Endothelial cell of umbilical vein (primary cell): ENCODE measurements around the gene FAM181A. TPM values are rescaled to one million over a fixed set of nuclear protein-coding genes. Genes with fewer than 3 reads are reported as not detected.

ENCODE experiments used
- BruUV-seq: library from RNA; stranded (reverse); fragments of 400-500 nt; replicated peaks from 2 replicates; lab custom pipeline; 2021; lab: Mats Ljungman, UMichigan
- CTCF ChIA-PET: fragments of 300-600, 350-600 bp; sonication (Branson Sonifier 250); formaldehyde crosslinking; loops from one replicate; lab custom pipeline; 2021; ENCODE audit warnings: antibody characterized with exemption, inconsistent platforms; lab: Charles Lee
- POLR2A ChIA-PET: fragments of 300-600, 350-600 bp; sonication (Branson Sonifier 250); formaldehyde crosslinking; loops from one replicate; lab custom pipeline; 2021; ENCODE audit warnings: antibody characterized with exemption, inconsistent platforms; lab: Charles Lee
- DNase-seq: peaks from one replicate; pipeline ENCODE4 v3.0.0-alpha.2; 2011; ENCODE audit warnings: low read depth, low spot score
- FAIRE-seq: peaks from 2 replicates; lab custom pipeline; 2011; peaks lifted over from hg19 to GRCh38; lab: Jason Lieb, UNC
- H2AFZ ChIP-seq: 2 replicates; pipeline ENCODE4 v1.6.0; 2012; ENCODE audit warnings: low read depth, low read length, control low read depth, inconsistent platforms
- H3K27ac ChIP-seq: 2 replicates; pipeline ENCODE4 v1.5.1; 2011; ENCODE audit warnings: low read depth, mild to moderate bottlenecking, control low read depth, low read length, moderate library complexity; ENCODE audit not compliant: insufficient read depth
- H3K27me3 ChIP-seq, 2 experiments: 2 replicates each; pipeline versions ENCODE4 v1.6.0 to v1.6.1; 2011; ENCODE audit warnings: low read length in 2 of 2, mixed read lengths in 1 of 2; ENCODE audit not compliant: control insufficient read depth in 2 of 2, insufficient read depth in 2 of 2
- H3K36me3 ChIP-seq, 2 experiments: 2 replicates in 1 of 2; 3 replicates in 1 of 2; pipeline ENCODE4 v1.5.1; 2011; ENCODE audit warnings: low read length in 2 of 2, mild to moderate bottlenecking in 1 of 2, moderate library complexity in 1 of 2; ENCODE audit not compliant: control insufficient read depth in 2 of 2, insufficient read depth in 2 of 2; ENCODE audit errors: extremely low read depth in 1 of 2
- H3K4me1 ChIP-seq: 3 replicates; pipeline ENCODE4 v1.5.1; 2011; ENCODE audit warnings: mild to moderate bottlenecking, low read length; ENCODE audit not compliant: control insufficient read depth, insufficient read depth; ENCODE audit errors: extremely low read depth
- H3K4me2 ChIP-seq: 2 replicates; pipeline ENCODE4 v1.6.1; 2011; ENCODE audit warnings: low read length, control low read depth, mixed read lengths; ENCODE audit not compliant: insufficient read depth
- H3K4me3 ChIP-seq, 3 experiments: fragments of 200-600 bp in 1 of 3; sonication (generic), shearing (Covaris generic) in 1 of 3; replicated peaks in 1 of 3; 2 replicates each; pipeline ENCODE4 v1.5.1; 2011 to 2016; ENCODE audit warnings: control low read depth in 3 of 3, low read length in 3 of 3, mild to moderate bottlenecking in 2 of 3, inconsistent platforms in 1 of 3, low read depth in 1 of 3, moderate library complexity in 1 of 3; ENCODE audit not compliant: insufficient read depth in 1 of 3
- H3K79me2 ChIP-seq: 2 replicates; pipeline ENCODE4 v1.6.0; 2012; ENCODE audit warnings: low read length, inconsistent platforms; ENCODE audit not compliant: control insufficient read depth, insufficient read depth
- H3K9ac ChIP-seq: replicated peaks from 2 replicates; pipeline ENCODE3; 2011; ENCODE audit warnings: low read length, control low read depth; ENCODE audit not compliant: insufficient read depth; ENCODE audit errors: extremely low read depth
- H3K9me1 ChIP-seq: replicated peaks from 3 replicates; pipeline ENCODE4 v1.6.0; 2011; ENCODE audit warnings: mild to moderate bottlenecking, low read length; ENCODE audit not compliant: control insufficient read depth, insufficient read depth; ENCODE audit errors: extremely low read depth
- H3K9me3 ChIP-seq: replicated peaks from 2 replicates; pipeline ENCODE4 v1.5.1; 2012; ENCODE audit warnings: low read length, inconsistent platforms; ENCODE audit not compliant: control insufficient read depth, insufficient read depth
- H4K20me1 ChIP-seq: replicated peaks from 2 replicates; pipeline ENCODE3; 2011; ENCODE audit warnings: mild to moderate bottlenecking, low read length; ENCODE audit not compliant: control insufficient read depth, insufficient read depth; ENCODE audit errors: extremely low read depth
- CTCF ChIP-seq, 2 donors: IDR thresholded peaks; 1 replicate in 1 of 2; 2 replicates in 1 of 2; pipeline ENCODE4 v1.5.1; 2011; ENCODE audit warnings: low read length in 2 of 2, mild to moderate bottlenecking in 2 of 2, moderate library complexity in 2 of 2, control low read depth in 1 of 2, inconsistent platforms in 1 of 2, low read depth in 1 of 2; ENCODE audit not compliant: insufficient read depth in 1 of 2; ENCODE audit errors: extremely low read depth in 1 of 2
- FOS ChIP-seq: IDR thresholded peaks from 2 replicates; pipeline ENCODE4 v1.6.1; 2011; ENCODE audit warnings: mild to moderate bottlenecking, low read length, moderate library complexity, borderline replicate concordance; ENCODE audit not compliant: insufficient read depth
- JUN ChIP-seq: IDR thresholded peaks from 2 replicates; pipeline ENCODE4 v1.6.1; 2011; ENCODE audit warnings: borderline replicate concordance, low read depth; ENCODE audit not compliant: insufficient read length, insufficient read depth
- MYC ChIP-seq: IDR thresholded peaks from one replicate; pipeline ENCODE4 v1.6.1; 2011; ENCODE audit warnings: mild to moderate bottlenecking, low read depth, low read length
- POLR2A ChIP-seq: IDR thresholded peaks from 2 replicates; pipeline ENCODE4 v1.6.1; 2012; ENCODE audit warnings: low read depth, mild to moderate bottlenecking, control low read depth, low read length
- POLR2AphosphoS5 ChIP-seq: IDR thresholded peaks from 2 replicates; pipeline ENCODE4 v1.6.1; 2012; ENCODE audit warnings: low read depth, mild to moderate bottlenecking, control low read depth, low read length, moderate library complexity; ENCODE audit not compliant: insufficient read depth
- dilution Hi-C: fragments of 300-500 bp; cut with MboI; formaldehyde crosslinking; loops from one replicate; pipeline ENCODE4 v1.15.0; 2019; ENCODE audit warnings: low sequenced_read_pairs; ENCODE audit not compliant: extremely low pct_ligation_motif_present
- intact Hi-C: fragments of 100-400 bp; cut with micrococcal nuclease; formaldehyde crosslinking; loops from one replicate; pipeline ENCODE4 v1.10.0; 2022
- polyA plus RNA-seq, 4 experiments: library from polyadenylated mRNA; depleted of rRNA in 3 of 4; stranded (reverse) in 3 of 4; unstranded in 1 of 4; fragments of >200 nt; gene quantifications; 2 replicates each; pipeline versions ENCODE4 v1.2.1 to v1.2.3, GENCODE V29; 2011 to 2012; ENCODE audit warnings: missing spikeins in 1 of 4
- total RNA-seq: library from RNA; stranded (reverse); gene quantifications from 2 replicates; pipeline ENCODE4 v1.2.3, GENCODE V29; 2021
- TF ChIP-seq, protein P1 (sequence below): IDR thresholded peaks from 2 replicates; pipeline ENCODE4 v1.6.1; 2011; ENCODE audit not compliant: insufficient read depth, insufficient read length

FAM181A gene
- total and polyA plus RNA-seq, 2 donors (not counting 3 experiments of a cell fraction or from before 2014, with no cell fraction given), result not detected

- POLR2A ChIA-PET, result no interaction called here
- Histone ChIP-seq H3K79me2 (no peaks in the 10 kb centered on the region), H3K4me3 (no peak overlapping the region), H3K27me3 (no peaks in the 10 kb centered on the region), H2AFZ (no peak overlapping the region), H4K20me1 (no peaks in the 10 kb centered on the region), H3K9ac (no peak overlapping the region), H3K4me1 (no peaks in the 10 kb centered on the region), H3K36me3 (no peaks in the 10 kb centered on the region), H3K27ac (no peak overlapping the region), H3K9me3 (no peaks in the 10 kb centered on the region), H3K9me1 (no peaks in the 10 kb centered on the region), H3K4me2 (no peak overlapping the region)
- no TSS peak for BruUV-seq
- no peak for FAIRE-seq
- CTCF ChIA-PET, result interaction anchor here (0.8 kb wide), 1 partner anchor 48 kb away, joined by 4 read pairs; no protein-coding TSS in a partner anchor
- intact Hi-C loops (no loop called here), dilution Hi-C loops (no loop called here)
- TF ChIP-seq, protein P1, sequence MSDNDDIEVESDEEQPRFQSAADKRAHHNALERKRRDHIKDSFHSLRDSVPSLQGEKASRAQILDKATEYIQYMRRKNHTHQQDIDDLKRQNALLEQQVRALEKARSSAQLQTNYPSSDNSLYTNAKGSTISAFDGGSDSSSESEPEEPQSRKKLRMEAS, result no peak
- TF ChIP-seq CTCF (IDR thresholded peaks at IDR 0.05; ENCODE audit: extremely low read depth in 1 of 2, insufficient read depth in 1 of 2, low read depth in 1 of 2, low read length in 2 of 2) (no peak), JUN (no peak), MYC (no peak), POLR2A (no peak), FOS (no peak), POLR2AphosphoS5 (no peak)
- no peak for DNase-seq
These were observed 5.5 kb downstream of the FAM181A start for GRCh38 chr14:93932642-93933041.
